Subcutaneous preadipocyte (primary cell): ENCODE data around the gene SERPINA9. TPM values are rescaled to one million over a fixed set of nuclear protein-coding genes. Genes with fewer than 3 reads are reported as not detected.

Experiments
- total RNA-seq: library from RNA; depleted of rRNA; stranded (reverse); fragments of >200 nt; gene quantifications from 2 replicates; pipeline ENCODE4 v1.2.3, GENCODE V29; 2012

The SERPINA9 gene
- not detected in 2 replicates for total RNA-seq

DNA sequence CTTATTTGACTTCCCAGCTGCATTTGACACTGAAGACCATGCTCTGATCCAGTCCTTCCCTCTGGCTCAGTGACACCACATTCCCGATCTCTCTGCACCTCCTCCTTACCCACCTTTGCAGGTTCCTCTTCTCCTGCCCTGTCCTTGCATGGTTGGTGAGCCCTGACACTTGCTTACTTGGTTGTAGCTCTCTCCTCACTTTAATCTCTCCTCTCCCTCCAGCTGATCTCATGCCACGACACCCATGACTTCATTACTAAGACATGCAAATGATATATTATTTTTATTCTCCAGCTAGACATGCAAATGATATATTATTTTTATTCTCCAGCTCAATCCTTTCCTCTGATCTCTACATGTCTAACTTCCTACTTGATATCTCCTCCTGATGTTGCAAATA is at the start of gene SERPINA9:
SERPINA9 (minus strand) TSS at position 175 of the 400 bp plus-strand sequence. CDS start 6,357 bp downstream, outside the sequence.

GRCh38 chr14:94509356-94509755 is 33.4 kb upstream of the SERPINA9 start, which contains the start of gene SERPINA12:
Gene SERPINA12, minus strand, starts transcription at chr14:94509469. Its CDS starts 11,072 bp downstream, at chr14:94498397.

Other genes with a start within 250 kb of the SERPINA9 start
- gene SERPINA10, start 182.9 kb downstream of the SERPINA9 start, total RNA-seq = not detected in 2 replicates
- gene SERPINA6, start 152.9 kb downstream of the SERPINA9 start, total RNA-seq = not detected in 2 replicates
- gene SERPINA2, start 109.5 kb downstream of the SERPINA9 start, total RNA-seq = not detected in 2 replicates
- gene SERPINA1, start 87.6 kb downstream of the SERPINA9 start, total RNA-seq = 0.39 TPM in 1 of 2 replicates, not detected in the other
- gene SERPINA11, start 23.4 kb downstream of the SERPINA9 start, total RNA-seq = not detected in 2 replicates
- gene SERPINA12, start 33.3 kb upstream of the SERPINA9 start, total RNA-seq = not detected in 2 replicates
- gene SERPINA4, start 85.2 kb upstream of the SERPINA9 start, total RNA-seq = not detected in 2 replicates
- 0.37 TPM in 1 of 2 replicates, not detected in the other for gene SERPINA5, start 105.2 kb upstream of the SERPINA9 start, total RNA-seq
- gene SERPINA3, start 136.2 kb upstream of the SERPINA9 start, total RNA-seq = 0.20 and 1.1 TPM in 2 replicates